Thyroid gland (tissue), 4 donors: Measurements from ENCODE around the gene PTPRU. TPM values are rescaled to one million over a fixed set of nuclear protein-coding genes. Genes with fewer than 3 reads are reported as not detected.

Experiments used
- DNase-seq, 2 donors: peaks; one replicate each; pipeline ENCODE4 v3.0.0-alpha.2; 2019
- H3K27ac ChIP-seq, 3 donors: fragments of 200-600 bp; sonication (generic); 1 replicate in 2 of 3; 2 replicates in 1 of 3; pipeline ENCODE4 v1.5.1; 2016 to 2019; ENCODE audit warnings: mild to moderate bottlenecking in 1 of 3, moderate library complexity in 1 of 3
- H3K27me3 ChIP-seq: fragments of 200-600 bp; sonication (generic); one replicate; pipeline ENCODE4 v1.5.1; 2019
- H3K36me3 ChIP-seq, 2 donors: fragments of 200-600 bp; sonication (generic); one replicate each; pipeline ENCODE4 v1.5.1; 2016 to 2019
- H3K4me1 ChIP-seq, 2 donors: fragments of 200-600 bp; sonication (generic); one replicate each; pipeline ENCODE4 v1.5.1; 2017 to 2019
- H3K4me3 ChIP-seq, 3 donors: fragments of 200-600 bp; sonication (generic); replicated peaks in 1 of 3; 1 replicate in 2 of 3; 2 replicates in 1 of 3; pipeline ENCODE4 v1.5.1; 2016; ENCODE audit warnings: mild to moderate bottlenecking in 1 of 3
- H3K9me3 ChIP-seq: fragments of 200-600 bp; sonication (generic); one replicate; pipeline ENCODE4 v1.5.1; 2017
- CTCF ChIP-seq, 6 experiments: fragments of 200-600 bp in 3 of 6; fragments of 450-650 bp in 3 of 6; sonication (generic) in 3 of 6; IDR thresholded peaks; one replicate each; pipeline ENCODE4 v1.5.1; 2016 to 2019; ENCODE audit warnings: antibody characterized with exemption in 6 of 6, mild to moderate bottlenecking in 2 of 6, inconsistent platforms in 1 of 6, moderate library complexity in 1 of 6
- POLR2A ChIP-seq, 2 donors: fragments of 450-650 bp; IDR thresholded peaks; one replicate each; pipeline ENCODE4 v1.6.1; 2017; ENCODE audit warnings: antibody characterized with exemption in 2 of 2, mild to moderate bottlenecking in 2 of 2, moderate library complexity in 1 of 2
- WGBS, 2 donors: methylation state at CpG; one replicate each; pipeline ENCODE4 v1.1.5; 2017; 5-methylcytosine and 5-hydroxymethylcytosine counted together
- intact Hi-C: fragments of 100-400 bp; cut with DNase I; formaldehyde crosslinking; loops from one replicate; pipeline ENCODE4 v1.15.1; 2023
- total RNA-seq, 4 donors: library from RNA; depleted of rRNA; stranded (reverse); fragments of >200 nt; gene quantifications; one replicate each; pipeline ENCODE4 v1.2.3, GENCODE V29; 2016

Gene PTPRU
- total RNA-seq, 4 donors from 2014 or later = 12.4 to 30.0 (median 17.9) TPM

GRCh38 chr1:29258189-29258975 is 22.1 kb downstream of the PTPRU start:
- WGBS, 2 donors = 83 to 94% methylated on average over 10 to 16 of the region's 16 CpGs
- Histone ChIP-seq H3K27ac (no peak overlapping the region), H3K36me3 (no peaks in the 10 kb centered on the region), H3K9me3 (no peaks in the 10 kb centered on the region), H3K4me1 (peaks cover 9 to 12% of the 10 kb centered on the region in 2 donors), H3K4me3 (no peak overlapping the region), H3K27me3 (no peaks in the 10 kb centered on the region)
- TF ChIP-seq CTCF (IDR thresholded peaks at IDR 0.05) (no peak), POLR2A (IDR thresholded peaks at IDR 0.05) (no peak)
- no peak for DNase-seq
- intact Hi-C loops = no loop called here

- Histone ChIP-seq H3K4me3 (peak overlapping the region in 1 of 3 donors; percentile 28), H3K9me3 (no peaks in the 10 kb centered on the region), H3K36me3 (no peaks in the 10 kb centered on the region), H3K27me3 (no peaks in the 10 kb centered on the region), H3K27ac (no peak overlapping the region), H3K4me1 (peaks cover 9 to 12% of the 10 kb centered on the region in 2 donors)
- WGBS, 2 donors = 27 to 100% methylated on average over 1 to 30 of the region's 38 CpGs
- DNase-seq = peak in 1 of 2 donors; percentile 5
- intact Hi-C loops = no loop called here
- TF ChIP-seq CTCF (IDR thresholded peaks at IDR 0.05) (no peak), POLR2A (IDR thresholded peaks at IDR 0.05) (no peak)
Measured at GRCh38 chr1:29258976-29259801, 22.9 kb downstream of the PTPRU start.

GRCh38 chr1:29259802-29260441 is 23.6 kb downstream of the PTPRU start:
- Histone ChIP-seq H3K27ac (no peak overlapping the region), H3K27me3 (no peaks in the 10 kb centered on the region), H3K36me3 (no peaks in the 10 kb centered on the region), H3K4me1 (peaks cover 9 to 12% of the 10 kb centered on the region in 2 donors), H3K9me3 (no peaks in the 10 kb centered on the region), H3K4me3 (peak overlapping the region in 1 of 3 donors; percentile 28)
- TF ChIP-seq CTCF (IDR thresholded peaks at IDR 0.05) (no peak), POLR2A (IDR thresholded peaks at IDR 0.05) (no peak)
- WGBS, 2 donors = 6 to 13% methylated on average over 9 to 22 of the region's 56 CpGs
- intact Hi-C loops = no loop called here
- DNase-seq = peak; percentile 50 to 52

GRCh38 chr1:29260531-29260930 is 24.2 kb downstream of the PTPRU start:
- no peaks in the 10 kb centered on the region for H3K9me3 ChIP-seq
- H3K4me3 ChIP-seq = no peak overlapping the region
- WGBS, 2 donors = 64 to 65% methylated on average over 12 to 24 of the region's 29 CpGs
- H3K27ac ChIP-seq = no peak overlapping the region
- intact Hi-C loops = no loop called here
- no peaks in the 10 kb centered on the region for H3K36me3 ChIP-seq
- DNase-seq = no peak
- TF ChIP-seq POLR2A (IDR thresholded peaks at IDR 0.05) = no peak
- TF ChIP-seq CTCF (IDR thresholded peaks at IDR 0.05) = no peak
- H3K4me1 ChIP-seq = peaks cover 9 to 12% of the 10 kb centered on the region in 2 donors
- no peaks in the 10 kb centered on the region for H3K27me3 ChIP-seq
